ENCODE results near the gene GPATCH2L.

Gene GPATCH2L

DNA sequence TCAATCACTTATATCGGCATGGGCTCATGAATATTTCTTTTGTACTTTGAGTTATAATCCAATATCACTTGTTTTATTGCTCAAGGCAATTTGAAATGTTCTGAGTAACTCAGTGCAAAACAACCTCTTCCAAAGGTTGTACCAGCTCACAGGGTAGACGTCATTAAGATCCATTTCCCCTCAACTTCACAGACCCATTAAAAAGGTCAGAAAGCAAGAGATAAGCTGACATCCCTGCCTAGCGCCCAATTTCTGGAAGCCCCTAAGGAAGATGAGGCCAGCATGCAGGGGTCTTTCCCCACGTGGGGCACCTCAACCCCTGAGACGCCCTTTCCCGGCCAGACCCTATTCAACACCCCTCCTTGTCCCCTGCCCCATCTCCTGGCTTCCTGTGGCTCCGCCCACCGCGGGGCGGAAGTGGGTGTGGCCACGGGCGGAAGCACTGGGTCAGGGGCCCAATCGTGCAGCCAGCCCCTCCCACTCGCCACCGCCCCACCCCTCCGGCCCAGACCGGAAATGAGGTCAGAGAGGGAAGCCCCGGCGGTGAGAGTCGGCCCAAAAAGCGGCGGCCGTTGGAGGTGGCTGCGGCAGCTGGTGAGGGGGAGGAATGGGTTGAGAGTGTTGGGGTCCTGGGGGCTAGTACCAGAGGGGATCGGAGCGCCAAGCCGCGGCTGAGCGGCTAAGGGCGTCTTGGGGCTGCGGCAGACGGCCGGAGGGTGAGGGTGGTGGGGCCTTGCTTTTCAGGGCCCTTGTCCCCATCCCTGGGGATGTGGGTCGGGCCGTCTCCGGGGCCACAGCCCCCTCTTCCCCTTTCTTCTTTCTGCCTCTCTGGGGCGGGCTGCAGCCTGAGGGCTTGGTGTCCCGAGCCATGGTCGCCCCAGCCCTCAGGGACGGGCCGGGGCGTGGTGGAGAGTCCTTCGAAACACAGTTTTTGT, at the start of gene GPATCH2L:
GPATCH2L (plus strand) TSS at position 525 of the 935 bp plus-strand sequence. CDS start 2,442 bp downstream, outside the sequence.
- DNase-seq (ENCODE audit: low read depth in 3 of 3, low spot score in 1 of 3), result peak; percentile 90 to 99 (median 91)

DNA sequence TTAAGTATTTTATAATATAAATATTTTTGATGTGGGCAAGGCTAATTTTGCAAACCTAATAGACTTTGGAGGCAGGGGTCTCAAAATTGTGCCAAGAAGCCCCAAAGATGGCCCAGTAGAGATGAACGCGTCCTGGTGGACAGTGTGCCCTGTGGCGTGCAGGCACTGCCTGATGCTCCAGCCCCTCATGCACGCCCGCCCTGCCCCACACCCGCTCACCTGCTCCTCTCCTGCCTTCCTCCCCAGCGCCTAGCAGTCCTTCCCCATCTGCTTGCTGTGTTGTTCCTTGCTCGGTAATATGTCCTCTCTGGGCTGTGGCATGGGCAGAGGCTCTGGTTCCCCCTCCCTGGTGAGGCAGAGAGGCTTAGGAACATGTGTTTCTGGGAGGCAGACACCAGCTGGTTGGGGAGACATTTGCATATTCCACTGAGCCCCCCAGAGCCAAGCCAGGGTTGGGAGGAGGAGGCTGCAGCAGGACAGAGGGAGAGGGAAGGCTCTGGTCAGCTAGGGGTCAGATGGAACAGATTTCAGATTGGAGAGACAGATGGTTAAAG, 46.8 kb upstream of the GPATCH2L start:
- no peak for DNase-seq (ENCODE audit: low read depth in 3 of 3, low spot score in 1 of 3)

DNA sequence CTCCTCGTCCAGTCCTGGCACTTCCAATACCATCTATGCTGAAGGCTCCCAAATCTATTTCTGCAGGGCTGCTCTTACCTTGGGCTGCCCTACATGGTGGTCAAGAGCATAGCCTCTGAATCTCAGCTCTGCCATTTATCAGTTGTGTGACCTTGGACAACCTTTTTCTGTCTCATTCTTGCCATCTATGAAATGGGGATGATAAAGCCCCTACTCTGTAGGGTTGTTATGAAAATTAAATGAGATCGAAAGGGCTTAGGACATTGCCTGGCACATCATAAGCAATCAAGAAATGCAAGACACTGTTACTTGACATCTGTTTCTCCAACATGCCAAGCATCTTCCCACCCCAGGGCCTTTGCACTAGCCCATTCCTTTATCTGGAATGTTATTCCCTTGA, 45.5 kb upstream of the GPATCH2L start:
- no peak for DNase-seq (ENCODE audit: low read depth in 3 of 3, low spot score in 1 of 3)

DNA sequence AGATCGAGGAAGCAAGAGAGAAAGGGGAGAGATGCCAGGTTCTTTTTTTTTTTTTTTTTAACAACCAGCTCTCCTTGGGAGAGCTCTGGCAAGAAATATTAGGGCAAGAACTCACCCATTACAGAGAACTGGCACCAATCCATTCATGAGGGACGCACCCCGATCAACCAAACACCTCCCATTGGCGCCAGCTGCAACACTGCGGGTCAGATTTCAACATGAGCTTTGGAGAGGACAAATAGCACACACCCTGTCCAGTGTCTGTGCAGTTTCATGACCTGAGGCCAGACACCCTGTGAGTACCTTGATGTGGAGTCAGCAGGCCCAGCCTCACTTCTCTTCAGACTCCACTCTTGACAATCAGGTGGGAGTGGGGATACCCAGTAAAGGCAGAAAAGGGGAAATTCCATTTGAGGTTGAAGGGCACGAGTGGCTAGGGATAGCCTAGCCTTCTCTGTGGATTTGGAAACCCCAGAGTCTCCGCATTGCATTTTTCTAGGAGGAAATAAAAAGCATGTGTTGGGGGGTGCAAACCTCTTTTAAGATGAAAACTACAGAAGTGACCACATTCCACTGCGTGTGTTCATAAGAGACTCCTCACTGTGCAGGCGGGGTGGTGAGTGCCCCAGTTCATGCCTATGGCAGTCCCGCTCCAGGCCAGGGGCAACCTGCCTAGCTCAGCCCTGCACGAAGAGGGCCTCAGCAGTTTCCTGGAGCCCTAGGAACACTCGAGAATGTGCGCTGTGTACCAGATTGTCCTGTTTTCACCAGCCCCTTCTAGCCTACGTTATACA, 42.4 kb upstream of the GPATCH2L start:
- DNase-seq (ENCODE audit: low read depth in 3 of 3, low spot score in 1 of 3), result no peak

DNA sequence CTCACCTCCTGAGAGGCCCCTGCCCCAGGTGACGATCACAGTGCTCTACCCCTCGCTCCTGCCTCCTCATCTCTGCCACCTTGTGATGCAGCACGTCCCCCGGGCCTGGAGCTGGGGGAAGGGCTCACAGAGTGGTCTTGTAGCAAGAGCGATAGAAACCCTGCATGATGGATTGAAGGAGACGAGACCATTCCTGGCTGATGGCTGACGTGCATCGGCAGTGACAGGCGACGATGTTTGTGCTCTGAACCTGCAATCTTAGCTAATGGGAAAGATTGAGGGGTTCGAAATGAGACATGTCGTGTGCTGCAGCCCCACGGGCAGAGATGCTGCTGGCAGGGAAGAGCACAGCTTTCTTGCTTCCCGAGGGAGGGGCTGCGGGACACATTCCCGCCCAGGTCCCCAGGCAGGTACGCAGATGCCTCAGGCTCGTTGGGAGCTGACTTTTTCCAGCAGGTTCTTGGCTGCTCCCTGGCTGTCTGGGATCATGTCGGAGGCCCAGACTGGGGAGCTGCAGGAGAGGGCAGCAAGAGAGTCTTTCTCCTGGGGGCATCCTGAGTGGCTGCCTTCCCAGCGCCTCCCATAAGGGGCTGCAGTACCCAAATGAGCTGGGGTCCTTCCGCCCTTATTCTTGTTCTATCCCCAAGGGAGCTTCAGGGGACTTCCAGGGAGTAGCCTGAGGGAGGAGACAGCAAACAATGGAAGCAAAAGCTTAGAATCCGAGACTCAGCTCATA, 38.7 kb upstream of the GPATCH2L start:
- DNase-seq (ENCODE audit: low read depth in 3 of 3, low spot score in 1 of 3), result no peak

DNA sequence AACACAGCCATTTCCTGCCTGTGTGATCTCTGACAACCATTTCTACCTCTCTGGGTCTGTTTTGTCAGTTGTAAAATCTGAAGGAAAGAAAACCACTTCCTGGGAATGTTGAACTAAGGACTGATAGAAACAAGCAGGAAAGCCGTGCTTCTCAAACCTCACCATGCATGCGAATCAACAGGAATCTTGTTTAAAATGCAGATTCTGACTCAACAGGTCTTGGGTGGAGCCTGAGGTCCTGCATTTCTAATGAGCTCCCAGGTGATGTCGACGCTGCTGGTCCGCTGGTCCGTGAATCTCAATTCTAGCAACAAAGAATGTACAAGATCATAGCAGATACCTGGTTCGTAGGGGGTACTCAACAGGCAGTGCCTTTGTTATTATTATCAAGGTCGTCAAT, 38.0 kb upstream of the GPATCH2L start:
- DNase-seq (ENCODE audit: low read depth in 3 of 3, low spot score in 1 of 3), result no peak

DNA sequence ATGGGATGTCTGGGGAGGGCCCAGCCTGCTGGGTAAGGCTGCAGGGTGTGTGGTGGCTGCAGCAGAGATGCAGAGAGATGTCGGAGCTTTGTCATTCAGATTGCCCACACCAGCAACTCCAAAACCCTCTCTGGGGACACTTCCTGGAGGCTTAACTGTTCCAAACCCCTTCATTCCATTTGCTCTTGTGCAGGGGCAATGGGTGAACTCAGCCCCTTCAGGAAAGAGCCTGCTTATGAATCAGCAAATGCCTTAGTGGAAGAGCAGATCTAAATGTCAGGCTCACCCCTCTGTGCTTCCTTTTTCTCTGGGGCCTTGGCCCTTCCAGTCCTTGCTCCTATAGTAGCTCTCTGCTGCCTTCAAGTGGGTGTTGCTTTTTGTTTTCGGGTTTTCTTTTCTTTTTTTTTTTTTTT, 36.7 kb upstream of the GPATCH2L start:
- no peak for DNase-seq (ENCODE audit: low read depth in 3 of 3, low spot score in 1 of 3)

DNA sequence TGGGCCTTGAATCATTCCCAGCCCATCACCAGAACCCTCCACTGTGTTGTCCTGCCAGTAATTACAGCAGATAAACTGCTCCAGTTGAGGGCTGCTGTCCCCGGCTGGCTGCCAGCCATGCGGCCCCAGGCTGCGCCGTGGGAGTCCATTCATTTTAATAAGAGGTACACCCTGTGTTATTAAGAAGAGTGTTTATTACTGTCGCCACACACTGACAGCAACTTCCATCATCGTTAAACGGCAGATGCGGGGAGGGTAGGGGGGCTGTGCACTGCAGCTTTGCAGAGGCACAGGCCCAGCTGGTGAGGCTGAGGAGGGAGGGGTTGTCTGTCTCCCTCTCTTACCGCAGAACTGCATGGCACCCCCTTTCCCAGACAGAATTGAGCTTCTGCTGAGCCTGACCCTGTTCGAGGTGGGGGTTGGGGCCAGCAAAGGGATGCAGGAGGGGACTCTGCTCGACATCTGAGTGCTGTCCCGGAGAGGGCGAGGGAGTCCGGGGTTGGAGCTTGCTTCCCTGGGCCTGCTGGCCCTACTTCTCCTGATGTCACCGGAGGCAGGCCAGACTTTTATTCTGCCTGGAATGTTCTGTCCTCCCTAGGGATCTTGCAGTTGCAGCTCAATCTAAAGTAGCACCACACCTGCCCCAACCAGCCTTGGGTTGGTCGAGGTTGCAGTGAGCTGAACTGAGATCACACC, 33.8 kb upstream of the GPATCH2L start:
- DNase-seq (ENCODE audit: low read depth in 3 of 3, low spot score in 1 of 3), result no peak

DNA sequence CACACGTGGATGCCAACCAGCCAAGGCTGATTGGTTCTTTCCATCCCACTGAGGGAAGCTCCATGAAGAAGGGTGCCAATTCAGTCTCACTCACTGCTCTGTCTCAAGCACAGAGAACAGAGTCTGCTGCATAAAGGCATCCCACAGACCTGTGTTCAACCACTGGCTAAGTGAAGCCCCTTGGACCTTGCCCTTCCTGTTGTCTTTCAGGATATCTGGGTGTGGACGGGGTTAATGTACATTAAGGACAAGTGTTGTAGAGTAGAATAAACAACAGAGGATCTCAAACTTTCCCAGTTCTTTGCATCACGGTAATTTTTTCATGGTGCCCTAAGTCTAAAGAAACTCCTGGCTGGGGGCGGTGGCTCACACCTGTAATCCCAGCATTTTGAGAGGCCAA, 33.1 kb upstream of the GPATCH2L start:
- DNase-seq (ENCODE audit: low read depth in 3 of 3, low spot score in 1 of 3), result no peak

DNA sequence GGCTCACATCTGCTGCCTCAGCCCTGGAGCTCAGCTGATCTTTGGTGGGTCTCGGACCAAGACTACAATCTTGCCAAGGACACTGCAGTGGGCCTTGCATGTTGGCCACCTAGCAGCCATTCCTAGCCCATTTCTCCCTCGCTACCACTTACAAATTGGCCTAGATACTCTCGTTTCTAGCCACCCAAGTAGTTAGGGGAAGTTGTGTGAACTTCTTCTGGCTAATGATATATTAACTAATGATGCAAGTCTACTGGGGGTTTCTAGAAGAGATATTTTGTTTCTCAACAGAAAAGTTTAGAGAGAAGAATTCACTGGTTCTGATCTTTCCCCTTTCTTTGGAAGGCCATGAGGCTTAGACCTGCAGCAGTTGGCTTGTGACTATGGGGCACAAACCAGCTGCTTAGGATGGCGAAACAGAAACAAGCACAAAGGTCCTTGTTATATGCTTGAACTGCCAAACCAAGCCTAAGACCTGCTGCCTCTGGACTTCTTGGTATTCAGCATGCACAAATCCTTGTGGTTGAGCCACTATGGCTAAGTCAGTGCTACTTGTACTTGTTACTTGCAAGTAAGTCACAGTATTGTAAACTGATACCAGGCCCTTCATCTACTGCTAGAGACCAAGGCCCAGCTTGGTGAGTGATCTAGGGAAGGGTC, 30.5 kb upstream of the GPATCH2L start:
- no peak for DNase-seq (ENCODE audit: low read depth in 3 of 3, low spot score in 1 of 3)

DNA sequence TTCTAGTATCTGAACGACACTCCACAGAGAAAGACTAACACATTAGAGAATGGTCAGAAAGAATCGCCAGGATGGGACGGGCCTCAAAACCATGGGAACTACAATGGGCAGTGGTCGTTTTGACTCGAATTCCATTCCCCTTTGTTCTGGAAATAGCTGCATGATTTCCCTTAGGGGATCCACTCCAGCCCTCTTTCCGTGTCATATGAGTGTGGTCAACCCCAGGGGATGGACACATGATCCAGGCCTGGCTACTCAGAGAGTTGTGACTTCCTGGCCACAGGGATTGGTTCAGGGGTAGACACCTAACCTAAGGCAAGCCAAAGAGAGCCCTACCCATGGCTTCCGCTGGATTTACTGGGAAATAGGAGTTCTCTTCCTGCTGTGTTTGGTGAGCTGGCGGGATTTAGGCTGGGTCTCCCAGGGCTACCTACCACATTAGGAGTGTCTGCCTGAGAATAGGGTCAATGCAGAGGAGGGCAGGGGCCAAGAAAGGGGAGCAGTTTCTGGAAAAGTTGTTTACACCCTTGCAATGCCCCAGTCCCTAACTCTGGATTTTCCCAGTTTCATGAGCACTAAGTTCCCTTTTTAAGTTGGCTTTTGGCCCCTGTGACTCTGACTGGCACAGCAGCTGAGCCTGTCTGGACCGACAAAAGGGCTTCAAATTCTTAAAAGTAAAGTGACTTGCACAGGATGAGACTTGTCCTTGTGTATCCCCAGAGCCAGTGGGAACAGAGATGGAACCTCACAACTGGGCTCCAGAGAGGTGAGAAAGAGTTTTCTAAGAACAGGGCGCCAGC, 28.1 kb upstream of the GPATCH2L start:
- DNase-seq (ENCODE audit: low read depth in 3 of 3, low spot score in 1 of 3), result no peak

DNA sequence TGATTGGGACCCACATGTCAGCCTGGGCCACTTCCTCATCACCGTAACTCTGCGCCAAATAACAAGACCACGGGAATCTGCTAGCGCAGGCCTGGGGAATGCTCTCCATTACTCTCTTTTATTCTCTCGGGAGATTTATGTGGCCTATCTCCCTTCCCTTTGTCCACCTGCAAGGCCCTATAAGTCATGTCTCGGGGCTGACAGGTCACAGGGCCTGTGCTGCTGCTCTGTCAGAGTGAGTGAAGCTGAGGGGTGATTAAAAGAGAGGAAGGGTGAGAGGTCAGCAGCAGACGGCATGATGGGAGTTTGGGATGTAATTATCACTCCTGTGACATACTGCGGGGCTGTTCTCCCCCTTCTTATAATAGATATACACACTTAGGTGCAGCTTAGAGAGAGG, 26.2 kb upstream of the GPATCH2L start:
- no peak for DNase-seq (ENCODE audit: low read depth in 3 of 3, low spot score in 1 of 3)

DNA sequence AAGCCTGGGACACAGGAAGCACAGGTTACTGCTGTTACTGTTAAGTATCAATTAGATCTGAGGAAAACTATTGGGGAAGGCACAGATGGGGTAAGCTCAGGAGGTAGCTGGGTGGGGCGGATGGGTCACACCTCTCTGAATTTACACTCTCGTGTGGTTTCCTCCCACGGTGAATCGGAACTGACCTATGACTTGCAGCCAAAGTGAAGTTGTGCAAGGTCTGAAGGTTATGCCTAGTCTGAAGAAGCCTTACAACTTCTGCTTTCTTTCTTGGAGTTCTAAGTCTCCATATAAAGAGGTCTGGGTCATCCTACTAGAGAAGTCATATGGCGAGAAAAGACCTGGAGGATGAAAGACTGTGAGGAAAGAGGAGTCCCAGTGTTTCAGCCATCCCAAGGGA, 25.6 kb upstream of the GPATCH2L start:
- DNase-seq (ENCODE audit: low read depth in 3 of 3, low spot score in 1 of 3), result no peak

DNA sequence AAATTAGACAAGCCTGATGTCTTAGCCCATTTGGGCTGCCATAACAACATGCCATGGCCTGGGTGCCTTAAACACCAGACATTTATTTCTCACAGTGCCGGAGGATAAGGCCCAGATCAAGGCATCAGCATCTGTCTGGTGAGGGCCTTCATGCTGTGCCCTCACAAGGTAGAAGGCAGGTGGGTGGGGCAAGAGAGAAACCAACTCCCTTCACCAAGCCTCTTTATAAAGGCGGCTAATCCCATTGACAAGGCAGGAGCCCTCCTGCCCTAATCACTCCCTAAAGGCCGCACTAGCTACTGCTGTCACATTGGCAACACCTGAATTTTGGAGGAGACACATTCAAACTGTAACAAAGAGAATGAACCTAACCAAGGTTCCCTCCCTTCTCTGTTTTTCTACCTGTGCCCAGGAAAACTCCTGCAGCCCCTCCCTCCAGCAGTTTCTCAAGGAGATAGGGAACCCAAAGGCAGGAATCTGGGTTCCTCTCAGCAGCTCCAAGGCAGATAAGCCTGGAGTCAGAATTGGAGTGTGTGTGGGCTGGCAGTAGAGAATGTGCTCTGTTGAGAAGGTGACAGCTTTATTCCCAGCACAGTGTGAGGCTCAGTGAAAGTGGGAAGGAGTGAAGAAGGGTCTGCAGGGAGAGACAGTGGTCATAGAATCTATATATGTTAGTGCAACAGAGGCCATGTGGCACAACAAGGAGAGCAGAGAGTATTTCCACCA, 21.7 kb upstream of the GPATCH2L start:
- no peak for DNase-seq (ENCODE audit: low read depth in 3 of 3, low spot score in 1 of 3)

DNA sequence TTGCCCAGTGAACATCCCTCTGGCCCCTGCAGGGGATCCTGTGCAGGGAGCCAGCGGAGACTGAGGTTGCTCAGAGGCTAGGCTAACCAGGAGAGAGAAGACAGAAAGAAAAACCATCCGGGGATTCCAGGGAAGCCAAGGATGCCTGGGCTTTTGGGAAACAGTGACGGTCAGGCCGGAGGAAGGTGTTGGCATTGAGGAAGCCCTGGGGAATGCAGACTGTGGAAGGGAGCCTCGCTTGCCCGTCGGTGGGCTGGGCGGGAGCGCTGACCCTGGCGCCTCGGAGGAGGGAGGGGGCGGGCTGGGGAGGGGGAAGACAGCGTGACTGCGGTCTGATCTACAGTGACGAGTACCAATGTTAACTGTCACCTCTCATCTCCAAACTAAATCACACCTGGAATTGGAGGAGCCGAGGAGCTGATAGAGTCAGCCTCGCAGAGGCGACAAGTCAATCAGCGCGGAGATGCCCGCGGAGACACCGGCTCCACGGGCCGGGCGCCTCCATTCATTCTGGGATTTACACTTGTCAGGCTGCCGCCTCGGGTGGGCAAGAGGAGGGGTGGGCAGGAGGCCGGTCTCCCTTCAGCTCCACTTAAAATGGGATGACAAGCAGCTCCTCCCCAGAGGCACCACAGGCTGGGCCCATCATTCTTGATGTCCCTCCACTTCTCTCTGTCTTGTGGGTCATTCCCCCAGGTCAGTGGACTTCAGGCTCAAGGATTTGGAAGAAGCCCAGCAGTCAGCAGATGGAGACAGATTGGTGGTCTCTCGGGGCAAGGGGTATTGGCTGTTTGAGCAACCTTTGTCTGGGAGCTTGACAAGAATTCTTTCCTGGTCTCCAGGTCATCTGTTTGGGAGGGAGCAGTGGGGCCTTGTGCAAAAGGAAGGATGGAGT, 20.4 kb upstream of the GPATCH2L start:
- no peak for DNase-seq (ENCODE audit: low read depth in 3 of 3, low spot score in 1 of 3)

DNA sequence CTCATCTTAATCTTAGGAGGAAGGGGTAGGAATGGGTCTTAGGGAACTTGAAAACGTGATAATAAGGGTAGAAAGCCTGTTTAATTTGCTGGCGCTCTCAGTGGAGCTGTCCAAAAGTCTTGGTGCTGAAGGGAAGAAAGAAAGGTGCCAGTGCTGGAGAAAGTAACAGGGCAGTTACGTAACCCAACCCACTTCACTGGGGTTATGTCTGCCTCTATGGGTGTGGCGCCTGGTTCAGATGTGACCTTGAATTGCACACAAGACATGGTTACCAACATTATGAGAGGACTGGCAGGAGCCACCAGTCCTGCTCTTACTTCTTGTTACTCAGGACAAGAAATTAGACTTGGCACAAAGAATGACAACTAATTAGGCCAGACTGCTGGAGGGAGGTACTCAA, 18.6 kb upstream of the GPATCH2L start:
- DNase-seq (ENCODE audit: low read depth in 3 of 3, low spot score in 1 of 3), result no peak

DNA sequence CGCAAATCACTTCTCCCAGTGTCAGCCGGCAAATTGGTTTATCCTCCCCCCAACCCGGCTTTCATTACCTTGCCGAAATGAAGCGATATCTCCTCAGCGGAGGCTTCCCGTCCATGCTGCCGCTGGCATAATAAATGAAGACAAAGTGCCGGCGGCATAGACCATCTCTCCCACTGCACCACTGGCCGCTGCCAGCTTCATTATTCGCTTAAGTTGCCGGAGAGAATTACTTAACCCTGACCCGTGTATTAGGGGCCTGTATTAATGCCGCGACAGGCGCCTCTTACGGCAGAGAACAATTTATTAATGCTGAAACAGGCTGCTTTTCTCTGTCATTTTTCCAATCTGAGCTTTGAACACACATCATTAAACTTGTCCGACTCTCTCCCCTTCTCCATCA, 17.5 kb upstream of the GPATCH2L start:
- DNase-seq (ENCODE audit: low read depth in 3 of 3, low spot score in 1 of 3), result no peak

DNA sequence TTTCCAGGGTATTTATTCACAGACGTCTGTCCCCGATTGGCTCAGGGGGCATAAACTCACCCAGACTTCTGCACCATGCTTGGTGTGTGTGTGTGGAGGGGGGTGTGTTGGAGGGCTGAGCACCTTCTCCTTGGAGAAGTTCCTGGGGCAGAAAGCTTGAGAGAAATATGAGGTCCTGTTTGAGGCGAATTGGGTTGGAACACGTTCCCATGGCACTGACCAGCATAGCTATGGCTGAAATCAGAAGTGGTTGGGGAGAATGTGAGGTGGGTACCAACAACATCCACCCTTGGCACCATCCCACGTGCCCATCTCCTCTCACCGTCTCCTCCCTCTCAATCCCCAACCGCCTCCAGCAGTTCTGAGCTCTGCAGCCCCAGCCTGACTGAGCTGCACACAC, 16.0 kb upstream of the GPATCH2L start:
- DNase-seq (ENCODE audit: low read depth in 3 of 3, low spot score in 1 of 3), result no peak
